ENCODE results near the gene TTK. TPM values are rescaled to one million over a fixed set of nuclear protein-coding genes. Genes with fewer than 3 reads are reported as not detected.

The TTK gene
- total RNA-seq, result not detected

GRCh38 chr6:80004173-80005072 lies at the start of gene TTK:
Gene TTK, plus strand, starts transcription at chr6:80004649. Its CDS starts 1,195 bp downstream, at chr6:80005844.
- intact Hi-C loops (cut with DNase I), result loop anchor here (1.0 to 10.0 kb wide), 3 partner anchors 57 to 470 kb away; partner anchors contain the start of genes BCKDHB, ELOVL4 and LCA5
- H3K27ac ChIP-seq, result peak within 1 kb of the TSS; percentile 75 to 91
- no peaks in the 10 kb centered on the region for H3K36me3 ChIP-seq
- no peaks in the 10 kb centered on the region for H3K9me3 ChIP-seq
- peak within 1 kb of the TSS; percentile 73 to 81 for H3K4me3 ChIP-seq
- TF ChIP-seq CTCF (IDR thresholded peaks at IDR 0.05), result no peak
- H3K4me1 ChIP-seq, result peaks cover 0 to 9% of the 10 kb centered on the region in 2 donors
- DNase-seq (ENCODE audit: low spot score in 2 of 2), result peak; percentile 74 to 95
- H3K27me3 ChIP-seq, result no peaks in the 10 kb centered on the region

DNA sequence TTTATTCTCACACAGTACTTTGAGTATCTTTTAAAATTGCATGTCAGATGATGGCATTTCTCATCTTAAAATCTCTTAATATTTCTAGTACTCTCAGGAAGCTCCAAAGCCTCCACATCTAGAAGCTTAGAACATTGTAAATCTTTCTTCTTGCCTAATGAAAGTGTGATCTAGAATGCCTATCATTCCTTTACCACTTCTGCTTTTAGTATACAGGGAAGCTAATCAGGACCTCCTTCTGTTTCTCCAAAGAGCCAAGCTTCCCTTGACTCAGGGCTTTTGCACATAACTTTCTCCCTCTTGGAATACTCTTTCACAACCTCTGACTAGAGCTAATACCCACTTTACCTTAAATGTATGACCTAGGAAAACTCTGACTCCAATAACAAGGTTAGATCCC lies 49.6 kb upstream of the TTK start:
- H3K27ac ChIP-seq, result no peak overlapping the region
- no peak for DNase-seq (ENCODE audit: low spot score in 2 of 2)
- TF ChIP-seq CTCF (IDR thresholded peaks at IDR 0.05), result no peak
- no peaks in the 10 kb centered on the region for H3K27me3 ChIP-seq
- H3K9me3 ChIP-seq, result no peaks in the 10 kb centered on the region
- H3K4me3 ChIP-seq, result no peak overlapping the region
- intact Hi-C loops (cut with DNase I), result no loop called here
- no peaks in the 10 kb centered on the region for H3K4me1 ChIP-seq
- no peaks in the 10 kb centered on the region for H3K36me3 ChIP-seq

DNA sequence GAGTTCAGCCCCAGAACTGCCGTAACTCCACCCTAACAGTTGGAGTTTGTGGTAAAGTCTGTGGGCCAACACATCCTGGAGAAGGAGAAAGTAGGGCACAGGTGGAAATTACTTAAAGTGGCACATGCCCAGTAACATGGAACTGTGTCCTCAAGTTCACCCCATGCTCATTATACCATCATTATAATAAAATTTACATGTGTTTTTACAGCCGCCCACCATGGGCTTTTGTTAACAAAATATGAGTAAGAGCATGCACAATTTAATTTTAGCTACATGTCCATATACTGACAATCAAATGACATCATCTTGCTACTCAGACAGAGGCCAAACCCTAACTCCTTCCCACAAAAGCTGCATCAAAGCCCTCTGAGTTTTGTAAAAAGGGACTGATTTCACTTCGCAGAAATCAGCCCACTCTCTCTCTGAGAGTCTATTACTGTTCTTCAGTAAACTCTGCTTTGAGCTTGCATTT lies 39.8 kb upstream of the TTK start:
- Histone ChIP-seq H3K27ac (no peak overlapping the region), H3K36me3 (no peaks in the 10 kb centered on the region)

DNA sequence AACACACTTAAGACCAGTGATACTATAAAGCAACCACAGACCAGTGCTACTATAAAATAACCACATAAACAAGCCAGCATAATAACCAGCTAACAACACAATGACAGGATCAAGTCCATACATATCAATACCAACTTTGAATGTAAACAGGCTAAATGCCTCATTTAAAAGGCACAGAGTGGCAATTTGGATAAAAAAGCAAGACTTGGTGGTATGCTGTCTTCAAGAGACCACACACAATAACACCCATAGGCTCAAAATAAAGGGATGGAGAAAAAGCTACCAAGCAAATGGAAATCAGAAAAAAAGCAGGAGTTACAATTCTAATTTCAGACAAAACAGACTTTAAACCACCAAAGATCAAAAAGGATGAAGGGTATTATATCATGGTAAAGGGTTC lies 37.3 kb upstream of the TTK start:
- TF ChIP-seq CTCF (IDR thresholded peaks at IDR 0.05), result no peak
- no peak for DNase-seq (ENCODE audit: low spot score in 2 of 2)
- no peaks in the 10 kb centered on the region for H3K4me1 ChIP-seq
- H3K4me3 ChIP-seq, result no peak overlapping the region
- no peaks in the 10 kb centered on the region for H3K36me3 ChIP-seq
- H3K27me3 ChIP-seq, result no peaks in the 10 kb centered on the region
- peaks cover 0 to 11% of the 10 kb centered on the region in 2 donors for H3K9me3 ChIP-seq
- intact Hi-C loops (cut with DNase I), result no loop called here
- H3K27ac ChIP-seq, result no peak overlapping the region

More for the DNA sequence above, 39.8 kb upstream of the TTK start:
- intact Hi-C loops (cut with DNase I), result no loop called here
- Histone ChIP-seq H3K27me3 (no peaks in the 10 kb centered on the region), H3K9me3 (no peaks in the 10 kb centered on the region), H3K4me3 (no peak overlapping the region), H3K4me1 (no peaks in the 10 kb centered on the region)
- no peak for DNase-seq (ENCODE audit: low spot score in 2 of 2)
- no peak for TF ChIP-seq CTCF (IDR thresholded peaks at IDR 0.05)

DNA sequence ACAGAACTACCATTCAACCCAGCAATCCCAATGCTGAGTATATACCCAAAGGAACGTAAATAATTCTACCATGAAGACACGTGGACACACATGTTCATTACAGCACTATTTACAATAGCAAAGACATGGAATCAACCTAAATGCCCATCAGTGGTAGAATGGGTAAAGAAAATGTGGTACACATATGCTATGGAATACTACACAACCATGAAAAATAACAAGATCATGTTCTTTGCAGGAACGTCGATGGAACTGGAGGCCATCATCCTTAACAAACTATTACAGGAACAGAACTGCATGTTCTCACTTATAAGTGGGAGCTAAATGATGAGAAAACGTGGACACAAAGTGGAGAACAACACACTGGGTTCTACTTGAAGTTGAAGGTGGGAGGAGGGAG lies 34.7 kb upstream of the TTK start:
- DNase-seq (ENCODE audit: low spot score in 2 of 2), result no peak
- TF ChIP-seq CTCF (IDR thresholded peaks at IDR 0.05), result no peak
- intact Hi-C loops (cut with DNase I), result no loop called here
- no peak overlapping the region for H3K4me3 ChIP-seq
- H3K36me3 ChIP-seq, result no peaks in the 10 kb centered on the region
- no peaks in the 10 kb centered on the region for H3K4me1 ChIP-seq
- peaks cover 0 to 11% of the 10 kb centered on the region in 2 donors for H3K9me3 ChIP-seq
- no peaks in the 10 kb centered on the region for H3K27me3 ChIP-seq
- no peak overlapping the region for H3K27ac ChIP-seq
